ENCODE data around the gene POLR3G.

POLR3G gene

GRCh38 chr5:90554358-90555006 is 79.8 kb downstream of the POLR3G start:
- Histone ChIP-seq H3K9ac (ENCODE audit: low read length) (no peak overlapping the region), H3K79me1 (replicated peaks; ENCODE audit: low read length, poor library complexity, severe bottlenecking) (no peaks in the 10 kb centered on the region), H4K91ac (ENCODE audit: low read length) (no peak overlapping the region), H2AK5ac (ENCODE audit: low read length, severe bottlenecking) (no peak overlapping the region), H2BK5ac (ENCODE audit: low read depth, low read length, poor library complexity, severe bottlenecking) (no peak overlapping the region), H3K4me2 (ENCODE audit: low read length, poor library complexity, severe bottlenecking) (no peak overlapping the region), H3K36me3 (ENCODE audit: control insufficient read depth in 1 of 2, insufficient read depth in 2 of 2, low read depth in 1 of 2, low read length in 2 of 2) (no peaks in the 10 kb centered on the region), H3K23ac (ENCODE audit: low read length in 2 of 2) (no peak overlapping the region), H2AFZ (ENCODE audit: low read depth, low read length) (no peak overlapping the region), H2BK15ac (ENCODE audit: low read depth, poor library complexity, severe bottlenecking) (no peak overlapping the region), H3K14ac (ENCODE audit: low read length in 2 of 2) (no peak overlapping the region), H3K9me3 (ENCODE audit: control insufficient read depth, low read length) (no peaks in the 10 kb centered on the region), H3K27me3 (ENCODE audit: control insufficient read depth in 1 of 2, insufficient read depth in 1 of 2, low read length in 2 of 2) (peaks cover 49 to 67% of the 10 kb centered on the region in 2 experiments), H3K4ac (ENCODE audit: low read depth in 1 of 2, low read length in 2 of 2) (no peak overlapping the region), H3K18ac (ENCODE audit: low read depth in 1 of 2, low read length in 2 of 2) (no peak overlapping the region), H3K4me1 (ENCODE audit: control insufficient read depth, insufficient read depth, low read depth, low read length) (peaks cover 8% of the 10 kb centered on the region), H2BK12ac (ENCODE audit: low read length in 2 of 2) (no peak overlapping the region), H4K8ac (ENCODE audit: low read length) (no peak overlapping the region), H3K27ac (ENCODE audit: low read length, poor library complexity, severe bottlenecking) (no peak overlapping the region), H3K4me3 (ENCODE audit: insufficient read depth in 1 of 2, low read depth in 1 of 2, low read length in 2 of 2) (no peak overlapping the region), H2BK120ac (ENCODE audit: low read depth, low read length) (no peak overlapping the region)
- no peak for DNase-seq
- WGBS, result 80% methylated on average over 3 of the region's 4 CpGs

GRCh38 chr5:90555666-90556065 is 81.0 kb downstream of the POLR3G start:
- Histone ChIP-seq H3K4me2 (ENCODE audit: low read length, poor library complexity, severe bottlenecking) (no peak overlapping the region), H2BK12ac (ENCODE audit: low read length in 2 of 2) (no peak overlapping the region), H2BK15ac (ENCODE audit: low read depth, poor library complexity, severe bottlenecking) (no peak overlapping the region), H2AK5ac (ENCODE audit: low read length, severe bottlenecking) (no peak overlapping the region), H4K91ac (ENCODE audit: low read length) (no peak overlapping the region), H3K4me1 (ENCODE audit: control insufficient read depth, insufficient read depth, low read depth, low read length) (peaks cover 8% of the 10 kb centered on the region), H2BK120ac (ENCODE audit: low read depth, low read length) (no peak overlapping the region), H3K9ac (ENCODE audit: low read length) (no peak overlapping the region), H2AFZ (ENCODE audit: low read depth, low read length) (no peak overlapping the region), H4K8ac (ENCODE audit: low read length) (no peak overlapping the region), H3K27ac (ENCODE audit: low read length, poor library complexity, severe bottlenecking) (no peak overlapping the region), H3K4me3 (ENCODE audit: insufficient read depth in 1 of 2, low read depth in 1 of 2, low read length in 2 of 2) (no peak overlapping the region), H3K14ac (ENCODE audit: low read length in 2 of 2) (no peak overlapping the region), H3K18ac (ENCODE audit: low read depth in 1 of 2, low read length in 2 of 2) (no peak overlapping the region), H3K9me3 (ENCODE audit: control insufficient read depth, low read length) (no peaks in the 10 kb centered on the region), H3K4ac (ENCODE audit: low read depth in 1 of 2, low read length in 2 of 2) (no peak overlapping the region), H3K79me1 (replicated peaks; ENCODE audit: low read length, poor library complexity, severe bottlenecking) (no peaks in the 10 kb centered on the region), H2BK5ac (ENCODE audit: low read depth, low read length, poor library complexity, severe bottlenecking) (no peak overlapping the region), H3K36me3 (ENCODE audit: control insufficient read depth in 1 of 2, insufficient read depth in 2 of 2, low read depth in 1 of 2, low read length in 2 of 2) (no peaks in the 10 kb centered on the region), H3K23ac (ENCODE audit: low read length in 2 of 2) (no peak overlapping the region), H3K27me3 (ENCODE audit: control insufficient read depth in 1 of 2, insufficient read depth in 1 of 2, low read length in 2 of 2) (peaks cover 49 to 79% of the 10 kb centered on the region in 2 experiments)
- no peak for DNase-seq

GRCh38 chr5:90557391-90557790 is 82.7 kb downstream of the POLR3G start:
- Histone ChIP-seq H2BK15ac (ENCODE audit: low read depth, poor library complexity, severe bottlenecking) (no peak overlapping the region), H3K79me1 (replicated peaks; ENCODE audit: low read length, poor library complexity, severe bottlenecking) (no peaks in the 10 kb centered on the region), H2BK12ac (ENCODE audit: low read length in 2 of 2) (no peak overlapping the region), H2BK5ac (ENCODE audit: low read depth, low read length, poor library complexity, severe bottlenecking) (no peak overlapping the region), H4K8ac (ENCODE audit: low read length) (no peak overlapping the region), H3K9me3 (ENCODE audit: control insufficient read depth, low read length) (no peaks in the 10 kb centered on the region), H3K4me3 (ENCODE audit: insufficient read depth in 1 of 2, low read depth in 1 of 2, low read length in 2 of 2) (no peak overlapping the region), H4K91ac (ENCODE audit: low read length) (no peak overlapping the region), H3K9ac (ENCODE audit: low read length) (no peak overlapping the region), H3K27me3 (ENCODE audit: control insufficient read depth in 1 of 2, insufficient read depth in 1 of 2, low read length in 2 of 2) (peaks cover 48 to 81% of the 10 kb centered on the region in 2 experiments), H2AK5ac (ENCODE audit: low read length, severe bottlenecking) (no peak overlapping the region), H3K36me3 (ENCODE audit: control insufficient read depth in 1 of 2, insufficient read depth in 2 of 2, low read depth in 1 of 2, low read length in 2 of 2) (no peaks in the 10 kb centered on the region), H3K4me1 (ENCODE audit: control insufficient read depth, insufficient read depth, low read depth, low read length) (peaks cover 8% of the 10 kb centered on the region), H3K14ac (ENCODE audit: low read length in 2 of 2) (no peak overlapping the region), H3K23ac (ENCODE audit: low read length in 2 of 2) (no peak overlapping the region), H3K18ac (ENCODE audit: low read depth in 1 of 2, low read length in 2 of 2) (no peak overlapping the region), H3K27ac (ENCODE audit: low read length, poor library complexity, severe bottlenecking) (no peak overlapping the region), H3K4ac (ENCODE audit: low read depth in 1 of 2, low read length in 2 of 2) (no peak overlapping the region), H2AFZ (ENCODE audit: low read depth, low read length) (no peak overlapping the region), H3K4me2 (ENCODE audit: low read length, poor library complexity, severe bottlenecking) (no peak overlapping the region), H2BK120ac (ENCODE audit: low read depth, low read length) (no peak overlapping the region)
- WGBS, result 7% methylated on average over 7 of the region's 9 CpGs
- DNase-seq, result peak; percentile 4

- DNase-seq, result no peak
- Histone ChIP-seq H2BK120ac (ENCODE audit: low read depth, low read length) (no peak overlapping the region), H2BK12ac (ENCODE audit: low read length in 2 of 2) (no peak overlapping the region), H3K4me1 (ENCODE audit: control insufficient read depth, insufficient read depth, low read depth, low read length) (peaks cover 8% of the 10 kb centered on the region), H4K8ac (ENCODE audit: low read length) (no peak overlapping the region), H2AFZ (ENCODE audit: low read depth, low read length) (no peak overlapping the region), H3K4me2 (ENCODE audit: low read length, poor library complexity, severe bottlenecking) (no peak overlapping the region), H3K79me1 (replicated peaks; ENCODE audit: low read length, poor library complexity, severe bottlenecking) (no peaks in the 10 kb centered on the region), H3K4me3 (ENCODE audit: insufficient read depth in 1 of 2, low read depth in 1 of 2, low read length in 2 of 2) (peak overlapping the region in 1 of 2 experiments; percentile 72), H3K4ac (ENCODE audit: low read depth in 1 of 2, low read length in 2 of 2) (no peak overlapping the region), H3K18ac (ENCODE audit: low read depth in 1 of 2, low read length in 2 of 2) (no peak overlapping the region), H2BK15ac (ENCODE audit: low read depth, poor library complexity, severe bottlenecking) (no peak overlapping the region), H2AK5ac (ENCODE audit: low read length, severe bottlenecking) (no peak overlapping the region), H3K9me3 (ENCODE audit: control insufficient read depth, low read length) (no peaks in the 10 kb centered on the region), H3K23ac (ENCODE audit: low read length in 2 of 2) (no peak overlapping the region), H3K27ac (ENCODE audit: low read length, poor library complexity, severe bottlenecking) (no peak overlapping the region), H3K14ac (ENCODE audit: low read length in 2 of 2) (no peak overlapping the region), H2BK5ac (ENCODE audit: low read depth, low read length, poor library complexity, severe bottlenecking) (no peak overlapping the region), H3K36me3 (ENCODE audit: control insufficient read depth in 1 of 2, insufficient read depth in 2 of 2, low read depth in 1 of 2, low read length in 2 of 2) (no peaks in the 10 kb centered on the region), H3K27me3 (ENCODE audit: control insufficient read depth in 1 of 2, insufficient read depth in 1 of 2, low read length in 2 of 2) (peaks cover 45 to 76% of the 10 kb centered on the region in 2 experiments), H4K91ac (ENCODE audit: low read length) (no peak overlapping the region), H3K9ac (ENCODE audit: low read length) (no peak overlapping the region)
- WGBS, result 3% methylated on average over 2 of the region's 3 CpGs
These were observed 83.2 kb downstream of the POLR3G start for GRCh38 chr5:90557871-90558270.

All from mesenchymal stem cell (in vitro differentiated cells and primary cell).